IMR-90 (cell line): ENCODE results near the gene LRFN2. TPM values are rescaled to one million over a fixed set of nuclear protein-coding genes. Genes with fewer than 3 reads are reported as not detected.

Experiments
- ATAC-seq: fragments of 200-7000 bp; cut with Tn5 transposase; 2 replicates; pipeline ENCODE4 v1.9.1; 2020; ENCODE audit warnings: low read depth, mild to moderate bottlenecking, moderate library complexity
- BruUV-seq: library from RNA; stranded (reverse); fragments of 400-500 nt; replicated peaks from 2 replicates; lab custom pipeline; 2021; lab: Mats Ljungman, UMichigan
- CTCF ChIA-PET: fragments of 300-600 bp; formaldehyde crosslinking; extraction: SDS; loops from one replicate; lab custom pipeline; 2021; ENCODE audit warnings: antibody characterized with exemption; lab: Yijun Ruan, JAX
- POLR2A ChIA-PET: fragments of 300-600 bp; sonication (Branson Sonifier 250); formaldehyde crosslinking; loops from one replicate; lab custom pipeline; 2022; ENCODE audit warnings: antibody characterized with exemption; ENCODE audit not compliant: unreplicated experiment; lab: Charles Lee
- DNase-seq: peaks from one replicate; pipeline ENCODE4 v3.0.0; 2013
- H2AFZ ChIP-seq: replicated peaks from 2 replicates; pipeline ENCODE3; 2013; ENCODE audit warnings: low read length, mild to moderate bottlenecking; ENCODE audit not compliant: poor library complexity
- H2AK5ac ChIP-seq: 2 replicates; pipeline ENCODE4 v1.6.1; 2013; ENCODE audit warnings: low read depth, low read length, inconsistent platforms
- H2AK9ac ChIP-seq: replicated peaks from 2 replicates; pipeline ENCODE3; 2013; ENCODE audit warnings: mild to moderate bottlenecking, low read depth, low read length, moderate library complexity; ENCODE audit not compliant: poor library complexity
- H2BK120ac ChIP-seq: 2 replicates; pipeline ENCODE4 v1.6.1; 2013; ENCODE audit warnings: low read depth, low read length, inconsistent platforms
- H2BK15ac ChIP-seq: 3 replicates; pipeline ENCODE4 v1.6.1; 2013; ENCODE audit warnings: low read depth, low read length, inconsistent platforms
- H2BK20ac ChIP-seq: 2 replicates; pipeline ENCODE4 v1.6.1; 2013; ENCODE audit warnings: low read depth, mild to moderate bottlenecking, inconsistent platforms, low read length, moderate library complexity
- H2BK5ac ChIP-seq: 2 replicates; pipeline ENCODE4 v1.6.1; 2013; ENCODE audit warnings: mild to moderate bottlenecking, low read depth, low read length, inconsistent platforms; ENCODE audit not compliant: poor library complexity, severe bottlenecking
- H3K14ac ChIP-seq: replicated peaks from 2 replicates; pipeline ENCODE4 v1.6.1; 2013; ENCODE audit warnings: low read depth, low read length, inconsistent platforms
- H3K18ac ChIP-seq: 2 replicates; pipeline ENCODE4 v1.6.1; 2013; ENCODE audit warnings: low read depth, low read length, control low read depth
- H3K23ac ChIP-seq: 2 replicates; pipeline ENCODE4 v1.6.1; 2013; ENCODE audit warnings: low read depth, low read length, inconsistent platforms
- H3K27ac ChIP-seq: 2 replicates; pipeline ENCODE4 v1.5.1; 2013; ENCODE audit warnings: mild to moderate bottlenecking, control low read depth, low read length; ENCODE audit not compliant: insufficient read depth
- H3K27me3 ChIP-seq: 2 replicates; pipeline ENCODE4 v1.6.1; 2013; ENCODE audit warnings: low read length; ENCODE audit not compliant: control insufficient read depth, insufficient read depth
- H3K36me3 ChIP-seq: 2 replicates; pipeline ENCODE4 v1.6.1; 2013; ENCODE audit warnings: low read length, mixed read lengths; ENCODE audit not compliant: control insufficient read depth, insufficient read depth
- H3K4ac ChIP-seq: 2 replicates; pipeline ENCODE4 v1.6.1; 2013; ENCODE audit warnings: low read depth, low read length, inconsistent platforms
- H3K4me1 ChIP-seq: 2 replicates; pipeline ENCODE4 v1.6.1; 2013; ENCODE audit warnings: low read length, mixed read lengths; ENCODE audit not compliant: control insufficient read depth, insufficient read depth
- H3K4me2 ChIP-seq: 2 replicates; pipeline ENCODE4 v1.6.1; 2013; ENCODE audit warnings: low read depth, mild to moderate bottlenecking, control low read depth, low read length, moderate library complexity
- H3K4me3 ChIP-seq: 2 replicates; pipeline ENCODE4 v1.5.1; 2013; ENCODE audit warnings: low read depth, mild to moderate bottlenecking, control low read depth, low read length, moderate library complexity; ENCODE audit not compliant: insufficient read depth
- H3K56ac ChIP-seq: 2 replicates; pipeline ENCODE4 v1.6.1; 2013; ENCODE audit warnings: low read length, inconsistent platforms; ENCODE audit not compliant: insufficient read depth; ENCODE audit errors: extremely low read depth
- H3K79me1 ChIP-seq, 2 experiments: 2 replicates each; pipeline ENCODE4 v1.6.1; 2013; ENCODE audit warnings: low read length in 2 of 2, inconsistent platforms in 1 of 2, low read depth in 1 of 2
- H3K9ac ChIP-seq: 2 replicates; pipeline ENCODE4 v1.6.1; 2013; ENCODE audit warnings: low read depth, low read length, control low read depth
- H3K9me1 ChIP-seq: 2 replicates; pipeline ENCODE4 v1.6.1; 2013; ENCODE audit warnings: low read length, inconsistent platforms; ENCODE audit not compliant: insufficient read depth
- H3K9me3 ChIP-seq: 2 replicates; pipeline ENCODE4 v1.6.1; 2013; ENCODE audit warnings: low read length; ENCODE audit not compliant: control insufficient read depth, insufficient read depth
- H4K20me1 ChIP-seq: 2 replicates; pipeline ENCODE4 v1.6.1; 2013; ENCODE audit warnings: low read length, inconsistent platforms; ENCODE audit not compliant: insufficient read depth
- H4K5ac ChIP-seq: 2 replicates; pipeline ENCODE4 v1.6.1; 2013; ENCODE audit warnings: mild to moderate bottlenecking, low read depth, low read length, control low read depth
- H4K8ac ChIP-seq, 2 experiments: 2 replicates each; pipeline ENCODE4 v1.6.1; 2013; ENCODE audit warnings: low read depth in 2 of 2, low read length in 2 of 2, control low read depth in 1 of 2, inconsistent platforms in 1 of 2
- H4K91ac ChIP-seq: 2 replicates; pipeline ENCODE4 v1.6.1; 2013; ENCODE audit warnings: low read depth, low read length, inconsistent platforms; ENCODE audit not compliant: insufficient read depth
- BHLHE40 ChIP-seq: fragments of 150-350 bp; IDR thresholded peaks from 2 replicates; pipeline ENCODE4 v1.6.1; 2016; ENCODE audit warnings: mild to moderate bottlenecking, low read depth, low read length
- CEBPB ChIP-seq: IDR thresholded peaks from 2 replicates; pipeline ENCODE4 v1.6.1; 2012; ENCODE audit warnings: low read depth, low read length, improper control_type of control experiment
- CHD1 ChIP-seq: IDR thresholded peaks from 2 replicates; pipeline ENCODE4 v1.6.1; 2012; ENCODE audit warnings: low read depth, low read length, improper control_type of control experiment
- FOS ChIP-seq: fragments of 150-350 bp; IDR thresholded peaks from 2 replicates; pipeline ENCODE4 v1.6.1; 2016; ENCODE audit warnings: low read depth, low read length
- MXI1 ChIP-seq: IDR thresholded peaks from 2 replicates; pipeline ENCODE4 v1.6.1; 2012; ENCODE audit warnings: low read depth, mild to moderate bottlenecking, low read length, moderate library complexity, borderline replicate concordance
- NFE2L2 ChIP-seq: fragments of 150-350 bp; IDR thresholded peaks from 2 replicates; pipeline ENCODE4 v1.6.1; 2016; ENCODE audit warnings: low read depth, mild to moderate bottlenecking, low read length
- RAD21 ChIP-seq: IDR thresholded peaks from 2 replicates; pipeline ENCODE4 v1.6.1; 2012; ENCODE audit warnings: low read length, improper control_type of control experiment
- RCOR1 ChIP-seq: IDR thresholded peaks from 2 replicates; pipeline ENCODE4 v1.6.1; 2012; ENCODE audit warnings: mild to moderate bottlenecking, low read length, improper control_type of control experiment; ENCODE audit not compliant: insufficient replicate concordance
- RFX5 ChIP-seq: IDR thresholded peaks from 2 replicates; pipeline ENCODE4 v1.8.0; 2012; ENCODE audit warnings: low read depth, mild to moderate bottlenecking, low read length, moderate library complexity
- SMC3 ChIP-seq: fragments of 150-350 bp; IDR thresholded peaks from 2 replicates; pipeline ENCODE4 v1.6.1; 2016; ENCODE audit warnings: low read depth, mild to moderate bottlenecking, antibody characterized with exemption, low read length, moderate library complexity
- WGBS, 2 experiments: methylation state at CpG; one replicate each; pipeline versions ENCODE4 v1.1.5 to v1.1.7; 2013; ENCODE audit warnings: missing lambda C conversion rate in 2 of 2; ENCODE audit not compliant: insufficient read length in 1 of 2; ENCODE audit errors: extremely low coverage in 2 of 2; 5-methylcytosine and 5-hydroxymethylcytosine counted together
- dilution Hi-C: fragments of 300-500 bp; cut with HindIII; formaldehyde crosslinking; loops from one replicate; pipeline ENCODE4 v1.14.3; 2018; ENCODE audit warnings: low sequenced_read_pairs; ENCODE audit not compliant: unreplicated experiment
- in situ Hi-C: fragments of 300-500 bp; cut with MboI; formaldehyde crosslinking; loops from 3 replicates; pipeline ENCODE4 v1.14.3; 2019; ENCODE audit warnings: low sequenced_read_pairs, inconsistent platforms, mixed read lengths
- intact Hi-C: fragments of 100-400 bp; cut with micrococcal nuclease; formaldehyde crosslinking; loops from 2 replicates; pipeline ENCODE4 v1.10.0; 2022
- polyA plus RNA-seq, 3 experiments: library from polyadenylated mRNA; depleted of rRNA; stranded (reverse); fragments of >200 nt; gene quantifications; 2 replicates each; pipeline ENCODE4 v1.2.3, GENCODE V29; 2012; ENCODE audit warnings: low replicate concordance in 1 of 3
- total RNA-seq: library from RNA; depleted of rRNA; stranded (reverse); fragments of >200 nt; gene quantifications from 2 replicates; pipeline ENCODE4 v1.2.3, GENCODE V29; 2012
- TF ChIP-seq, protein P1 (sequence below): fragments of 150-350 bp; IDR thresholded peaks from 2 replicates; pipeline ENCODE4 v1.6.1; 2017; ENCODE audit warnings: mild to moderate bottlenecking, antibody characterized with exemption, low read length, low read depth
- TF ChIP-seq, protein P2 (sequence below): conservative IDR thresholded peaks from 2 replicates; pipeline ENCODE4 v1.5.1; 2012; ENCODE audit warnings: mild to moderate bottlenecking, low read depth, low read length, improper control_type of control experiment

Gene LRFN2
- total and polyA plus RNA-seq, 2 of the 4 experiments (the other 2 are of a cell fraction) = not detected

DNA sequence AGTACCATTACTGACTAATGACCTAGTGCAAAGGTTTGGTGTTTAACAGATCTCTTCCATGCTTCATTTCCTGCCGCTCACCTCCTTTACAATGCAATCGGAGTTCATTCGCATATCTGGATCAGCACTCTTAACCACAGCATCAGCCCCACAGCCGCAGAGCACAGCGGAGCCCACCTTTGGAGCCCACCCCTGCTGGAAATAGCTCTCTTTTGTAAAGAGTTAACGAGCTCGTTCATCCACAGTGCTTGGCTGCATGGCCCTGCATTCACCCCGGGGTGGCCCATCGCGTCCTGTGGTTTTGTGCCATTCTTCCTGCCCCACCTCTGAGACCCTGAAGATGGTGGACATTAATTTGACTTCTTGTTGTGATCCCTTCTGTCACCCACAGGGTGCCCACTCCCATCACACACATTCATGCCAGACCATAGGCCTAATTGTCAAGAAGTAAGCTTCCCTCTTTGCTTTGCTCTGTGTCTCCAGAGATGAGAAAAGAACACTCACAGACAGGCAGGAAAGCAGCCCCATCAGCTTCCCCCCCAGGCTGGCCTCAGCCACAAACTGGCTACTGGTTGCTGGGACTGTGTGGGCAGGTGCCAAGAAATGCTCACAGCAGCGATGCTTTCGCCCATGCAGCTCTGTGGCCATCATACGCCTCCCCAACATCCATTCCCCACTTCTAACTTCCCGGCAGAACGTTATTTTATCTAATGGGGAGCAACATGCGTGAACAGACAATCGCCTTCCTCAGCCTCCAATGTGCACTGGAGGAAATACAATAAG, 167.0 kb downstream of the LRFN2 start:
- dilution Hi-C loops = no loop called here
- no peak overlapping the region for H4K5ac ChIP-seq
- intact Hi-C loops = no loop called here
- no peak overlapping the region for H3K4me3 ChIP-seq
- TF ChIP-seq RAD21 (no peak), RFX5 (no peak), NFE2L2 (no peak), SMC3 (no peak), RCOR1 (no peak), CEBPB (no peak), CHD1 (no peak), BHLHE40 (no peak), MXI1 (no peak), FOS (no peak)
- TF ChIP-seq, protein P1, sequence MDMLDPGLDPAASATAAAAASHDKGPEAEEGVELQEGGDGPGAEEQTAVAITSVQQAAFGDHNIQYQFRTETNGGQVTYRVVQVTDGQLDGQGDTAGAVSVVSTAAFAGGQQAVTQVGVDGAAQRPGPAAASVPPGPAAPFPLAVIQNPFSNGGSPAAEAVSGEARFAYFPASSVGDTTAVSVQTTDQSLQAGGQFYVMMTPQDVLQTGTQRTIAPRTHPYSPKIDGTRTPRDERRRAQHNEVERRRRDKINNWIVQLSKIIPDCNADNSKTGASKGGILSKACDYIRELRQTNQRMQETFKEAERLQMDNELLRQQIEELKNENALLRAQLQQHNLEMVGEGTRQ = no peak
- TF ChIP-seq, protein P2, sequence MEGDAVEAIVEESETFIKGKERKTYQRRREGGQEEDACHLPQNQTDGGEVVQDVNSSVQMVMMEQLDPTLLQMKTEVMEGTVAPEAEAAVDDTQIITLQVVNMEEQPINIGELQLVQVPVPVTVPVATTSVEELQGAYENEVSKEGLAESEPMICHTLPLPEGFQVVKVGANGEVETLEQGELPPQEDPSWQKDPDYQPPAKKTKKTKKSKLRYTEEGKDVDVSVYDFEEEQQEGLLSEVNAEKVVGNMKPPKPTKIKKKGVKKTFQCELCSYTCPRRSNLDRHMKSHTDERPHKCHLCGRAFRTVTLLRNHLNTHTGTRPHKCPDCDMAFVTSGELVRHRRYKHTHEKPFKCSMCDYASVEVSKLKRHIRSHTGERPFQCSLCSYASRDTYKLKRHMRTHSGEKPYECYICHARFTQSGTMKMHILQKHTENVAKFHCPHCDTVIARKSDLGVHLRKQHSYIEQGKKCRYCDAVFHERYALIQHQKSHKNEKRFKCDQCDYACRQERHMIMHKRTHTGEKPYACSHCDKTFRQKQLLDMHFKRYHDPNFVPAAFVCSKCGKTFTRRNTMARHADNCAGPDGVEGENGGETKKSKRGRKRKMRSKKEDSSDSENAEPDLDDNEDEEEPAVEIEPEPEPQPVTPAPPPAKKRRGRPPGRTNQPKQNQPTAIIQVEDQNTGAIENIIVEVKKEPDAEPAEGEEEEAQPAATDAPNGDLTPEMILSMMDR = no peak
- no peak overlapping the region for H4K8ac ChIP-seq
- H3K4me2 ChIP-seq = no peak overlapping the region
- no peaks in the 10 kb centered on the region for H3K79me1 ChIP-seq
- in situ Hi-C loops = no loop called here
- DNase-seq (no peak), ATAC-seq (no peak)
- no peak overlapping the region for H3K56ac ChIP-seq
- CTCF ChIA-PET = no interaction called here
- H2BK20ac ChIP-seq = no peak overlapping the region
- H2AK5ac ChIP-seq = no peak overlapping the region
- POLR2A ChIA-PET = no interaction called here
- no peak overlapping the region for H3K4ac ChIP-seq
- no peak overlapping the region for H3K14ac ChIP-seq
- no peaks in the 10 kb centered on the region for H3K9me3 ChIP-seq
- no peaks in the 10 kb centered on the region for H3K4me1 ChIP-seq
- no peaks in the 10 kb centered on the region for H3K36me3 ChIP-seq
- no peak overlapping the region for H3K23ac ChIP-seq
- no peaks in the 10 kb centered on the region for H3K9me1 ChIP-seq
- no peak overlapping the region for H2AK9ac ChIP-seq
- H3K9ac ChIP-seq = no peak overlapping the region
- H3K27ac ChIP-seq = no peak overlapping the region
- WGBS, 2 experiments = no CpG with 5 or more reads among the region's 17 CpGs
- H2BK120ac ChIP-seq = no peak overlapping the region
- H3K27me3 ChIP-seq = no peaks in the 10 kb centered on the region
- H2BK5ac ChIP-seq = no peak overlapping the region
- H3K18ac ChIP-seq = no peak overlapping the region
- no peak overlapping the region for H2AFZ ChIP-seq
- no peak overlapping the region for H2BK15ac ChIP-seq
- no peak overlapping the region for H4K91ac ChIP-seq
- H4K20me1 ChIP-seq = no peaks in the 10 kb centered on the region
- BruUV-seq = no TSS peak
